H1 (cell line): ENCODE measurements around the gene SOHLH1. TPM values are rescaled to one million over a fixed set of nuclear protein-coding genes. Genes with fewer than 3 reads are reported as not detected.

Experiments used
- CHD2 ChIP-seq: IDR thresholded peaks from 2 replicates; pipeline ENCODE4 v1.6.1; 2012; ENCODE audit warnings: low read length, improper control_type of control experiment
- EP300 ChIP-seq, 2 experiments: IDR thresholded peaks; 1 replicate in 1 of 2; 2 replicates in 1 of 2; pipeline ENCODE4 v1.6.1; 2011 to 2012; ENCODE audit warnings: low read depth in 2 of 2, low read length in 2 of 2, mild to moderate bottlenecking in 2 of 2, borderline replicate concordance in 1 of 2, inconsistent platforms in 1 of 2, moderate library complexity in 1 of 2
- EZH2 ChIP-seq: fragments of 200-600 bp; sonication (generic); IDR thresholded peaks from 2 replicates; pipeline ENCODE4 v1.7.1; 2012; ENCODE audit warnings: low read depth, mild to moderate bottlenecking, moderate library complexity, low read length, inconsistent platforms; ENCODE audit not compliant: severe bottlenecking
- polyA plus RNA-seq, 7 experiments: library from polyadenylated mRNA; depleted of rRNA in 3 of 7; stranded (reverse) in 5 of 7; unstranded in 2 of 7; fragments of >200 nt in 5 of 7; fragments of 200-250 nt in 2 of 7; gene quantifications; 1 replicate in 5 of 7; 2 replicates in 1 of 7; 4 replicates in 1 of 7; pipeline versions ENCODE4 v1.2.1 to v1.2.3, GENCODE V29; 2011 to 2013; ENCODE audit warnings: missing spikeins in 2 of 7, mixed read lengths in 2 of 7
- total RNA-seq: library from RNA; stranded (reverse); fragmentation: NEBNext Ultra II Directional; extraction: Animal tissue kit (Norgen Biotek cat#: 25700); gene quantifications from 2 replicates; pipeline ENCODE4 v1.2.1, GENCODE V29; 2021

SOHLH1 gene
- total and polyA plus RNA-seq, 2 of the 8 experiments (the other 6 are each of a cell fraction or from before 2014, with no cell fraction given): 0.11 TPM; not detected in 1

DNA sequence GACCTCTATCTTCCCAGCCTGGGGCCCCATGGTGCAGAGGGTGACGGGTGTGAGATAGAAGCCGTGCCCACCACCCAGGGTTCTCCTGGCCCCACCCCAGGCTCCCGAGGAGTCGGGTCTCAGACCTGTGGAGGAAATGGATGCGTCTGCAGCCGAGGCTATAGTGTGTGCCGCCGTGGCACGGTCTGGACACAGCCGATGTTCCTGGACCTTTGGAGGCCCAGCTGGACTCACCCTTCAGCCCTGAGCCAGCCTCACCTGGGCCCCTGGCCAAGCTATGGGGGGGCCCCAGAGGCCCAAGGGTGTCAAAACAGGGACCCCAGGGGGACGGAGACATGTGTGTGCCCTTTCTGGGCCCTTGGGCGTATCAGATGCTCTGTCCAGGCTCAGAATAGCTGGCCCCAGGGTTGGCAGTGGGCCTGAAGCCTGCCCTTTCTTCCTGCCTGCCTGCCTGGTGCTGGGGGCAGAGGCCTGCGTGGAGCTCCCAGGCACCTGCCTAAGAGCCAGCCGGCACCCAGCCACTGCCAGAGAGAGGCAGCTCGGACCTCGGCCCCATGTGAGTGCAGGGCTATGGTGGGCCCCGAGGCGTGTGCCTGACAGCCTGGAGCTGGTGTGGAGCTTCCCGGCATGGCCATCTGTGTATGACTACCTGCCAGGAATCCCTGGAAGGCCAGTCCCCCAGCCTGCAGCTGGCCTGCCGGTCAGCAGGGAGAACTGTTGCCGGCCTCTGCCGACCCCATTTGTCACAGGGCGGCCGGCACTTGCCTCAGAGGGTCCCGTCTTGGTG, 44.5 kb upstream of the SOHLH1 start (continued):
- TF ChIP-seq EP300 (IDR thresholded peaks at IDR 0.05; ENCODE audit: borderline replicate concordance in 1 of 2, low read depth in 2 of 2, low read length in 2 of 2): no peak
- no peak for TF ChIP-seq CHD2
- TF ChIP-seq EZH2: no peak
